Hematopoietic multipotent progenitor cell treated with erythropoietin and hydrocortisone succinate and interleukin-3 and kit ligand, for 8 days (in vitro differentiated cells): ENCODE data around the gene TACC2.

ENCODE experiments used
- DNase-seq: peaks from one replicate; pipeline ENCODE4 v3.0.0-alpha.2; 2015

Gene TACC2

DNA sequence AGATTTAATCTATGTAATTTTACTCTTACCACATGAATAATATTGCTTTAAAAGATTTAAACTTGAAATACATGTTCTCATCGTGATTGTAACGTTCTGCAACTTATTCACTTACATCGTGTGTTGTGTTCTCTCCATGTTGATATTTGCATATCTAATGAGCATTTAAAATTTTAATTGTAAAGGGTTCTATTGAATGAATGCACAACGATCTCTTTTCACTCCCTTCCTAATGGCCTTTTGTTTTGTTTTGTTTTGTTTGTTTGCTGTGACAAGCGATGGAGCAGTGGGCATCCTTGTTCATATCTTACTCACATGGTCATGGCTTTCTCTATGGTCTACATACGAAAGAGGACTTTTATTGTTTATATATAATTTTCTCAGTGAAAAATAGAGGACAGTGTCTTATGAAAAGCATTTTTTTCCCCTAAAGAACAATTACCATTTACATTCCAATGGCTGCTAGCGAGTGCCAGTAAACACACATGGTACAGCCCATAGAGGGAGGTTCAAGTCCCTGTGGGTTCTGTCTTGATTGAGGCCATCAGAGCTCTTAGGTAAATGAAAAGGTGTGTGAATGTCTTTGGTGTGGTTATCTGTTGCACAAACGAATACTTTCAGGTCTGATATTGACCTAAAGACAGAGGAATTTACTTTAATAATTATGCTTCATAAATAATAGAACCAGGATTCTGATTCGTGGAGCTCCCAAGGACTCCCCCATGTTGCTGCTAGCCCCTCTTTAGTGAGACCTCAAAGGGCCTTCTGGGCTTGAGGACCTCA lies 314.5 kb downstream of the TACC2 start:
- DNase-seq: no peak
